ENCODE measurements around the gene PLAAT4.
"Not testable (repeated sequence)": the region's sequence is repeated elsewhere in the genome, so short reads cannot be mapped to it uniquely, and the experiment has no call there.

Gene PLAAT4

DNA sequence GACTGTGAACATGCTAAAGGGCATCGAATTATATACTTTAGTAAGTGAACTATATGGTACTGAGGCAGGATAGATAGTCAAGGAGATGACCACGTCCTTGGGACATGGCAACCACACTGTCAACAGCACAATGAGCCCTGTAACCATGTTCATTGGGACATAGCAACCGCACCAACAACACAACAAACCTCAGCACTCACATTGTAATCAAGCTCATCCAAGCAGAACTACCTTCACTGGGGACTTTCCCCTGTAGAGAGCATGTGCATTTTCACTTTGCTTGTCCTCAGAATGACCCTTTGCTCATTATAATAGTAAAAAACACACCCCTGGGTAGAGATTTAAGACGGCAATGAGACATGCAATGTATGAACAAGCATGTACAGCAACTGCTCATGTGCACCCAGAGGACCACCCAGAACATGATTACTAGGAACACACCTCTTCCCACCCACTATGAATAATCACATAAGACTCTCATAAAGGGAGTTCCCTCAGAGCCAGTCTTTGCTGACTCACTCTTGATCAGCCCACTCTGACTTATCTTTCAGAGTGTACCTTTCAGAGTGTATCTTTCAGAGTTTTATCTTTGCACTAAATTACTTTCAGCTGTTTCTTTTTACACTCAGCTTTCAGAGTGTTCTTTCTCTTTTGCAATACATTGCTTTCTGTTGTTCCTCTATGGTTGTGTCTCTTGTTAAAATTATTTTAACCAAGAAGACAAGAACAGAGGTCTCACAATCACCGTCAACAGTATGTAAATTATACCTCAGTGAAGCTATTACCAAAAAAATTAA lies 30.6 kb downstream of the PLAAT4 start:
- H3K9me3 ChIP-seq (ENCODE audit: control insufficient read depth, insufficient read depth, low read length), result no peaks in the 10 kb centered on the region
- H3K4me1 ChIP-seq (ENCODE audit: control insufficient read depth, insufficient read depth, low read length), result no peaks in the 10 kb centered on the region; the same call in 1 of the 2 replicates
- H3K36me3 ChIP-seq (ENCODE audit: control insufficient read depth, insufficient read depth, low read length), result no peaks in the 10 kb centered on the region
- H3K27me3 ChIP-seq (ENCODE audit: control insufficient read depth, insufficient read depth, low read length), result no peaks in the 10 kb centered on the region
- H3K27ac ChIP-seq (ENCODE audit: low read length), result no peak overlapping the region
- WGBS (ENCODE audit: insufficient coverage, insufficient read length), result 100% methylated on average over 1 of the region's 5 CpGs
- no peak for DNase-seq (ENCODE audit: low read depth, low spot score)
- H3K4me3 ChIP-seq (ENCODE audit: low read length), result no peak overlapping the region

DNA sequence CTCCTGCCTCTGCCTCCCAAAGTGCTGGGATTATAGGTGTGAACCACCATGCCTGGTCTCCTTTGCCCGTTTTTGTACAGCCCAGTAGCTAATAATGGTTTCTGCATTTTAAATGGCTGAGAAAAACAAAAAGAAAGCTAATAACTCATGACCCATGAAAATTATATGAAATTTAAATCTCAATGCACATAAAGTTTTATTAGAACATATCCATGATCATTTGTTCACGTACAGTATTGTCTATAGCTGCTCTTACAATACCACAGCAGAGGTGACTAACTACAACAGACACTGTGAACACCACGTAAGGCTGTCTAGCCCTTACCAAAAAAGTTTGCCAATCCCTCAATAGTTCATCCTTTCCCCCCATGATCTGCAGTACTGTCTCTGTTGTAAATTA lies 33.0 kb downstream of the PLAAT4 start:
- no CpG with 5 or more reads among the region's 3 CpGs for WGBS (ENCODE audit: insufficient coverage, insufficient read length)
- H3K9me3 ChIP-seq (ENCODE audit: control insufficient read depth, insufficient read depth, low read length), result no peaks in the 10 kb centered on the region
- H3K4me3 ChIP-seq (ENCODE audit: low read length), result no peak overlapping the region
- H3K27ac ChIP-seq (ENCODE audit: low read length), result no peak overlapping the region
- no peaks in the 10 kb centered on the region for H3K27me3 ChIP-seq (ENCODE audit: control insufficient read depth, insufficient read depth, low read length)
- no peak for DNase-seq (ENCODE audit: low read depth, low spot score)
- H3K36me3 ChIP-seq (ENCODE audit: control insufficient read depth, insufficient read depth, low read length), result no peaks in the 10 kb centered on the region
- H3K4me1 ChIP-seq (ENCODE audit: control insufficient read depth, insufficient read depth, low read length), result no peaks in the 10 kb centered on the region; the same call in 1 of the 2 replicates

DNA sequence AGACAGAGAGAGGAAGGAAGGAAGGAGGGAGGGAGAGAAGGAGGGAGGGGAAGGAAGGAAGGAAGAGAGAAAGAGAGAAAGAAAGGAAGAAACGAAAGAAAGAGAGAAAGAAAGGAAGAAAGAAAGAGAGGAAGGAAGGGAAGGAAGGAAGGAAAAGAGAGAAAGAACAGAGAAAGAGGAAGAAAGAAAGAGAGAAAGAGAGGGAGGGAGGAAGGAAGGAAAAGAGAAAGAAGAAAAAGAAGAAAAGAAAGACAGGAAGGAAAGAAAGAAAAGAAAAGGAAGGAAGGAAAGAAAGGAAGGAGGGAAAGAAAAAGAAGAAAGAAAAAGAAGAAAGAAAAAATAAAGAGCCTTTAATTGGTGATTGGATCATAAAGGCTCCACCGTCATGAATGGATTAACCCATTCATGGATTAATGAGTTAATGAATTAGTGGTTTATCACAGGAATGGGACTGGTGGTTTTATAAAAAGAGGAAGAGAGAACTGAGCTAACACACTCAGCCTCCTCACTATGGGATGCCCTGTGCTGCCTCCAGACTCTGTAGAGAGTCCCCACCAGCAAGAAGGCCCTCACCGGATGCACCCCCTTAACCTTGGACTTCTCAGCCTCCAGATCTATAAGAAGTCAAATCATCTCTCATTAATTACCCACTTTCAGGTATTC lies 35.5 kb downstream of the PLAAT4 start:
- Histone ChIP-seq H3K9me3 (ENCODE audit: control insufficient read depth, insufficient read depth, low read length) (no peaks in the 10 kb centered on the region), H3K27ac (ENCODE audit: low read length) (no peak overlapping the region), H3K4me3 (ENCODE audit: low read length) (no peak overlapping the region), H3K36me3 (ENCODE audit: control insufficient read depth, insufficient read depth, low read length) (peaks cover 4% of the 10 kb centered on the region; the same call in 1 of the 2 replicates), H3K27me3 (ENCODE audit: control insufficient read depth, insufficient read depth, low read length) (no peaks in the 10 kb centered on the region), H3K4me1 (ENCODE audit: control insufficient read depth, insufficient read depth, low read length) (no peaks in the 10 kb centered on the region)
- no peak for DNase-seq (ENCODE audit: low read depth, low spot score)
- WGBS (ENCODE audit: insufficient coverage, insufficient read length), result no CpG with 5 or more reads among the region's 3 CpGs

DNA sequence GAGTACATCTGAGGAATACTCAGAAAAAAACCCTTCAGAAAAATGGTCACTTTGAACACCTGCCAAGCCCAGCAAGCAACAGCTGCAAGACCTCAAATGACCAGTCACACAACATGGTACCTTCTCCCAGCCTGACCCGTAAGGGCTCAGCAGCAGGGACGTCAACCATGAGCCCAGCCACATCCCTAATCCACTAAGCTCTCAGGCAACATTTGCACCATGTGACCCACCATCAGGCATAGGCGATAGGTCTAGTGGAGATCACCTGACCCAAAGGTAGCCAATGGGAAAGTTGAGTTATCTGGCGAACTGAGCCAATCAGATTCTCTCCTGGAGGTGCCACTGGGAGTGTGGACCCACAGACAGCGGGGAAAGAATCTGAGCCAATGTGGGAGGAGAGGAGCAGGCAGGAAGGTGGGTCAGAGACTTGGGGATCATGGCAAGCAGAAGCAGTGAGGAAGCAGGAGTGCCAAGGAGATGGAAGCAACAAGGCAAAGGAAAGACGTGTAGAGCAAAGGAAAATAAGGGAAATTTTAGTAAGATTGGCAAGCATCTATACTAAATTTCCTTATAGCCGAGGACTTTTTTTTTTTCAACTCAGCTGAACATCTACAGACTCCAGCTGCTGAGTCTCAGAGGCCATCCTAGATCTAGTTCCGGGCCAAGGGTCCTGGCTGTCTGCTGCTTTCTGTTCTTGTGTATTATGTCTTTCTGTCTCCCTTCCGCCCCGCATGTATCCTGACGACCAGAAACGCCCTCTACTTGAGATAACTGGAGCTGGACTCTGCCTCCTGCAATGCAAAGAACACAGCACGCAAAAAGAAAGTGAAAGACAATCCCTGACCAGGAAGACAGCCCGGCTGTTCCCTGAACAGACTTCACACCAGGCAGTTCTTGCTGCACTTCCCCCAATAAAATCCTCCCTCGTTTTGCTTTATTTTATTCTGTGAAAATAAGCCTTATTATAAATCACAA lies 37.6 kb downstream of the PLAAT4 start:
- no CpG with 5 or more reads among the region's 15 CpGs for WGBS (ENCODE audit: insufficient coverage, insufficient read length)
- Histone ChIP-seq H3K36me3 (ENCODE audit: control insufficient read depth, insufficient read depth, low read length) (peaks cover 4% of the 10 kb centered on the region; the same call in 1 of the 2 replicates), H3K9me3 (ENCODE audit: control insufficient read depth, insufficient read depth, low read length) (no peaks in the 10 kb centered on the region), H3K27me3 (ENCODE audit: control insufficient read depth, insufficient read depth, low read length) (no peaks in the 10 kb centered on the region), H3K27ac (ENCODE audit: low read length) (no peak overlapping the region), H3K4me3 (ENCODE audit: low read length) (no peak overlapping the region), H3K4me1 (ENCODE audit: control insufficient read depth, insufficient read depth, low read length) (no peaks in the 10 kb centered on the region)
- no peak for DNase-seq (ENCODE audit: low read depth, low spot score)

DNA sequence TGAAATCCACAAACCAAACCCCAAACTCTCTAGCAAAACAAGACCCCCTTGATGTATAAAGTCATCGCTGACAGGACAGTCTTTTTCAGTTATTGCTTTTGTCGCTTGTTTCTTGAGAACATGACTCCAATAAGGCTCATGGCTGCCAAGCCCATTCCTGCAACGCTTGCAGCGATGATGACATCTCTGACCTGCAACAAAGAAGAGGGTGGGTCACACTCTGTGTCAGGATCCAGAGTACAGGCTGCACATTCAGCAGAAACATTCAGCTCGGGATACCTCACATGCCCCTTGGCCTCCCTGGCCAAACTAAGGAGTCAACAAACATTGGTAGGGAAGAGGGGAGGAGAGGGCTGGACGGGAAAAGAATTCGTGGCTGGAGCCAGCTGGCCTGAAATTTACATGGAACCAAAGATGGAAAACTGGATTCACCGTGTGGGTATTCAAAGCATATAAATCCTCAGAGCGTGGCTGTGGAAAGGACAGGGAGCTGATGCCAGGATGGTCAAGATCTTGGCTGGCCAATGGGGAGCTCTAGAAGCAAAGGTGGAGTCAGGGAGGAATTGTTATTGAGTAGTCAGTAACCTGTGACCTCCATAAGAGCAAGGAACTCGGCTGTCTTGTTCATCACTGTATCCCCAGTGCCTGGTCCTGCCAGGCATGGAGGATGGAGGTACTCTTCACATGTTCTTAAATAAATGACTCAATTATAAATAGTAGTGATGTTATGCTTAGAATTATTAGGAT lies 38.4 kb downstream of the PLAAT4 start:
- WGBS (ENCODE audit: insufficient coverage, insufficient read length), result no CpG with 5 or more reads among the region's 10 CpGs
- H3K4me3 ChIP-seq (ENCODE audit: low read length), result no peak overlapping the region

DNA sequence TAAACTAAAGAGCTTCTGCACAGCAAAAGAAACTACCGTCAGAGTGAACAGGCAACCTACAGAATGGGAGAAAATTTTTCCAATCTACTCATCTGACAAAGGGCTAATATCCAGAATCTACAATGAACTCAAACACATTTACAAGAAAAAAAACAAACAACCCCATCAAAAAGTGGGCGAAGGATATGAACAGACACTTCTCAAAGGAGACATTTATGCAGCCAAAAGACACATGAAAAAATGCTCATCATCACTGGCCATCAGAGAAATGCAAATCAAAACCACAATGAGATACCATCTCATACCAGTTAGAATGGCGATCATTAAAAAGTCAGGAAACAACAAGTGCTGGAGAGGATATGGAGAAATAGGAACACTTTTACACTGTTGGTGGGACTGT lies 42.3 kb downstream of the PLAAT4 start:
- not testable (repeated sequence) for DNase-seq (ENCODE audit: low read depth, low spot score); H3K27ac ChIP-seq (ENCODE audit: low read length); H3K4me1 ChIP-seq (ENCODE audit: control insufficient read depth, insufficient read depth, low read length); H3K27me3 ChIP-seq (ENCODE audit: control insufficient read depth, insufficient read depth, low read length); H3K4me3 ChIP-seq (ENCODE audit: low read length); H3K9me3 ChIP-seq (ENCODE audit: control insufficient read depth, insufficient read depth, low read length)
- peaks cover 16% of the 10 kb centered on the region; the same call in 1 of the 2 replicates for H3K36me3 ChIP-seq (ENCODE audit: control insufficient read depth, insufficient read depth, low read length)
- WGBS (ENCODE audit: insufficient coverage, insufficient read length), result no CpG with 5 or more reads among the region's 3 CpGs

More for the DNA sequence above, 38.4 kb downstream of the PLAAT4 start:
- DNase-seq (ENCODE audit: low read depth, low spot score), result no peak
- peaks cover 6% of the 10 kb centered on the region; the same call in 1 of the 2 replicates for H3K36me3 ChIP-seq (ENCODE audit: control insufficient read depth, insufficient read depth, low read length)
- no peaks in the 10 kb centered on the region for H3K4me1 ChIP-seq (ENCODE audit: control insufficient read depth, insufficient read depth, low read length)
- no peaks in the 10 kb centered on the region for H3K9me3 ChIP-seq (ENCODE audit: control insufficient read depth, insufficient read depth, low read length)
- H3K27me3 ChIP-seq (ENCODE audit: control insufficient read depth, insufficient read depth, low read length), result no peaks in the 10 kb centered on the region
- no peak overlapping the region for H3K27ac ChIP-seq (ENCODE audit: low read length)

DNA sequence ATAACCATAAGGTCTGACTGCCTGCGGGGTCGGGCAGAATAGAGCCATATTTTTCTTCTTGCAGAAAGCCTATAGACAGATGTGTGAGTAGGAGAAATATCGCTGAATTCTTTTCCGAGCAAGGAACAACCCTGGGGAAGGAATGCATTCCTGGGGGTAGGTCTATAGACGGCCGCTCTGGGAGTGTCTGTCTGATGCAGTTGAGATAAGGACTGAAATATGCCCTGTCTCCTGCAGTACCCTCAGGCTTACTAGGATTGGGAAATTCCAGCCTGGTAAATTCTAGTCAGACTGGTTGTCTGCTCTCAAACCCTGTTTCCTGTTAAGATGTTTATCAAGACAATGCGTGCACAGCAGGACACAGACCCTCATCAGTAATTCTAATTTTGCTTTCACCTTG lies 44.6 kb downstream of the PLAAT4 start:
- WGBS (ENCODE audit: insufficient coverage, insufficient read length), result no CpG with 5 or more reads among the region's 7 CpGs

DNA sequence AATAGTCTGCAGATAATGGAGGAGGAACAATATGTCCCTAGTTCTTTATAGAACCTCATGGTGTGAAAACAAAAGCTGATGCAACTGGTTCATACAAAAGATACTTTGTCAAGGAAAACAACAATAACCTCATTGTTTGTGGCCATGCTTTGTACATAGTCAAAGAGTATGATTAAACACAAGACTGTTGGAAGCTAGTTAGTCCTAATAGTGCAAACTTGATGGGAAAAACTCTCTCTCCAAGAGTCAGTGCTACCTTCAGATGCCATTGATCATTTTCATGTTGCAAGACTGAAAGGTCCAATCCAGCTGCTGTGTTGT lies 46.7 kb downstream of the PLAAT4 start:
- peaks cover 16% of the 10 kb centered on the region; the same call in 1 of the 2 replicates for H3K36me3 ChIP-seq (ENCODE audit: control insufficient read depth, insufficient read depth, low read length)
- DNase-seq (ENCODE audit: low read depth, low spot score), result no peak
- H3K4me1 ChIP-seq (ENCODE audit: control insufficient read depth, insufficient read depth, low read length), result no peaks in the 10 kb centered on the region
- no peak overlapping the region for H3K27ac ChIP-seq (ENCODE audit: low read length)
- H3K4me3 ChIP-seq (ENCODE audit: low read length), result no peak overlapping the region
- no peaks in the 10 kb centered on the region; the same call in none of the 2 replicates for H3K9me3 ChIP-seq (ENCODE audit: control insufficient read depth, insufficient read depth, low read length)
- H3K27me3 ChIP-seq (ENCODE audit: control insufficient read depth, insufficient read depth, low read length), result no peaks in the 10 kb centered on the region

More for the DNA sequence above, 44.6 kb downstream of the PLAAT4 start:
- not testable (repeated sequence) for H3K9me3 ChIP-seq (ENCODE audit: control insufficient read depth, insufficient read depth, low read length); H3K4me1 ChIP-seq (ENCODE audit: control insufficient read depth, insufficient read depth, low read length); H3K27ac ChIP-seq (ENCODE audit: low read length); H3K27me3 ChIP-seq (ENCODE audit: control insufficient read depth, insufficient read depth, low read length); H3K4me3 ChIP-seq (ENCODE audit: low read length); DNase-seq (ENCODE audit: low read depth, low spot score)
- peaks cover 16% of the 10 kb centered on the region; the same call in 1 of the 2 replicates for H3K36me3 ChIP-seq (ENCODE audit: control insufficient read depth, insufficient read depth, low read length)

DNA sequence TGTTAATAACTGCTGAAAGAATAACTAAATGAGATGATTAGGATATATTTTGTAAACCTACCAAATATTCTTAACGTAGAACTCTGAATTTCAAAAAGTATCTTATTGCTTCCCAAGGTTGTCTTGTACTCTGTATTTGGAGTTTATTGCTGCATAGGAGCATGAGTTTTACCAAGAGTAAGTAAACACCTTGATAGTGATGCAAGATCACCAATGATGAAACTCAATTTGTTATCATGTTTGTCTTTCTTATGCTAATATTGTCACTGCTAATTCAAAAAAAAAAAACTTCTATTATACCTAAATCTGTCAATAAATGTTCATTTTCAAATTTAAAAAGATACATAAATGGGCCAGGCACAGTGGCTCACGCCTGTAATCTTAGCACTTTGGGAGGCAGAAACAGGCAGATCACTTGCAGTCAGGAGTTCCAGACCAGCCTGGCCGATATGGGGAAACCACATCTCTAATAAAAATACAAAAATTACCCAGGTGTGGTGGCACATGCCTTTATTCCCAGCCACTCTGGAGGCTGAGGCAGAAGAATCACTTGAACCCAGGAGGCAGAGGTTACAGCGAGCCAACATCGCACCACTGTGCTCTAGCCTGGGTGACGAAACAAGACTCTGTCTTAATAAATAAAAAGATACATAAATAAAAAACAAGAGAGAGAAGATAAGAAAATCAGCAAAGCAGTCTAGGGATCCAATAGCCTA lies 50.0 kb downstream of the PLAAT4 start:
- no peak for DNase-seq (ENCODE audit: low read depth, low spot score)
- no peaks in the 10 kb centered on the region for H3K9me3 ChIP-seq (ENCODE audit: control insufficient read depth, insufficient read depth, low read length)
- H3K27me3 ChIP-seq (ENCODE audit: control insufficient read depth, insufficient read depth, low read length), result no peaks in the 10 kb centered on the region
- H3K36me3 ChIP-seq (ENCODE audit: control insufficient read depth, insufficient read depth, low read length), result peaks cover 10% of the 10 kb centered on the region
- H3K4me3 ChIP-seq (ENCODE audit: low read length), result no peak overlapping the region
- WGBS (ENCODE audit: insufficient coverage, insufficient read length), result no CpG with 5 or more reads among the region's 6 CpGs
- no peak overlapping the region for H3K27ac ChIP-seq (ENCODE audit: low read length)
- no peaks in the 10 kb centered on the region for H3K4me1 ChIP-seq (ENCODE audit: control insufficient read depth, insufficient read depth, low read length)

All from iPS DF 6.9 (cell line).